HFF-Myc (cell line): ENCODE data around the gene IDI2.

ENCODE experiments used
- DNase-seq: peaks from one replicate; pipeline ENCODE4 v3.0.0-alpha.2; 2011; ENCODE audit warnings: low read depth; ENCODE audit errors: extremely low read depth
- H3K4me3 ChIP-seq: replicated peaks from 2 replicates; pipeline ENCODE4 v1.5.1; 2011; ENCODE audit warnings: low read depth, mild to moderate bottlenecking, control low read depth, low read length
- TF ChIP-seq, protein P1 (sequence below): IDR thresholded peaks from 2 replicates; pipeline ENCODE4 v1.5.1; 2012; ENCODE audit warnings: mild to moderate bottlenecking, low read depth, low read length, control low read depth; ENCODE audit errors: missing control alignments

The IDI2 gene

DNA sequence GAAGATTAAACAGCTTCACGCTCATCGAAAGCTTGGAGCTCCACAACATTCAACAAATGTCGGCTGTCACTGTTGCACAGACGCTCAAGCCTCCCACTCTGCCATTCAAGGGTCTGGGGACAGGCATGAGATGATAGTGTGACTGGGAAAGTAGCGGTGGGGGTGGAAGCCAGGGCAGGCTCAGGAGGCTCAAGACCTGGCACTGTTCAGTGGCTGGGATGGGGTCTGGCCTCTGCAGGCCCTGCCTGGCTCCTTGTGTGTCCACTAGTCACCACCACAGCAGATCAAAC, 50.9 kb downstream of the IDI2 start:
- H3K4me3 ChIP-seq = no peak overlapping the region
- no peak for DNase-seq
- TF ChIP-seq, protein P1, sequence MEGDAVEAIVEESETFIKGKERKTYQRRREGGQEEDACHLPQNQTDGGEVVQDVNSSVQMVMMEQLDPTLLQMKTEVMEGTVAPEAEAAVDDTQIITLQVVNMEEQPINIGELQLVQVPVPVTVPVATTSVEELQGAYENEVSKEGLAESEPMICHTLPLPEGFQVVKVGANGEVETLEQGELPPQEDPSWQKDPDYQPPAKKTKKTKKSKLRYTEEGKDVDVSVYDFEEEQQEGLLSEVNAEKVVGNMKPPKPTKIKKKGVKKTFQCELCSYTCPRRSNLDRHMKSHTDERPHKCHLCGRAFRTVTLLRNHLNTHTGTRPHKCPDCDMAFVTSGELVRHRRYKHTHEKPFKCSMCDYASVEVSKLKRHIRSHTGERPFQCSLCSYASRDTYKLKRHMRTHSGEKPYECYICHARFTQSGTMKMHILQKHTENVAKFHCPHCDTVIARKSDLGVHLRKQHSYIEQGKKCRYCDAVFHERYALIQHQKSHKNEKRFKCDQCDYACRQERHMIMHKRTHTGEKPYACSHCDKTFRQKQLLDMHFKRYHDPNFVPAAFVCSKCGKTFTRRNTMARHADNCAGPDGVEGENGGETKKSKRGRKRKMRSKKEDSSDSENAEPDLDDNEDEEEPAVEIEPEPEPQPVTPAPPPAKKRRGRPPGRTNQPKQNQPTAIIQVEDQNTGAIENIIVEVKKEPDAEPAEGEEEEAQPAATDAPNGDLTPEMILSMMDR = no peak

GRCh38 chr10:974038-974784, 51.4 kb downstream of the IDI2 start:
- TF ChIP-seq, protein P1 = no peak
- DNase-seq = no peak
- no peak overlapping the region for H3K4me3 ChIP-seq

GRCh38 chr10:972763-973162, 52.9 kb downstream of the IDI2 start:
- no peak overlapping the region for H3K4me3 ChIP-seq
- TF ChIP-seq, protein P1 = no peak
- DNase-seq = no peak

DNA sequence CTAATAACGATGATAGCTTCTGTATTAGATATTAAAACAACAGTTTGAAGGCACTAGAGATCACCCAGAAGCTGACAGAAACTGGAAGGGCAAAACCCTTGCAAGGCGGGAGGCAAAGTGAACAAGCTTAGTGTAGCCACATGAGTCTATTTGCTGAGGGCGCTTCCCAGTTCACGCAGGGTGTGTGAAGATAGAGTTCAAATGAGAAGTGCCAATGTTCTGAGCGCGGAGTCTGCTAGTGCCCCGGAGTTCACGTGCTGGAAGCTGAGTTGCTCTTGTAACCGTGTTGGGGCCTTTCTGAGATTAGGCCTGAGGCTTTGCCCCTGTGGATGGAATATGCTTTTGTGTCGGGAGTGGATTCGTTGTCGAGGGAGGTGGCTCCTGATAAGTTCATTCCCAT, 54.0 kb downstream of the IDI2 start:
- TF ChIP-seq, protein P1 = no peak
- H3K4me3 ChIP-seq = no peak overlapping the region
- no peak for DNase-seq

DNA sequence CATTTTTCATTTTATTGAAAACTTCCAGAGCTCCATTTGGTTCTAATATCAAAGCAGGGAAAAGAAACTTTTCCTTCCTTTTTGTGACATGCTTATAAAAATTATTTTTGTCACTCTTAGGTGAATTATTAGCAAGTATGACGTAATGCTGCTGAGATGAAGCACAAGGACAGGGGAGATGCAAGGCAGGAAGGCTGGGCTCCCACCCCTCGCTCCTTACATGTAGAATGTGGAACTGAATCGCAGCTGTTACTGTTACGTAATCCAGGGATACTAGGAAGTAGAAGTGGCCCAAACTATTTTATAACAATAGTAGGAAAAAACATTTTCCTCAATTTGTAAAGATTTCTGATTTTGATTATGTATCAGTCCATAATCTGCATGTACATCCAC, 54.5 kb downstream of the IDI2 start:
- TF ChIP-seq, protein P1 = no peak
- no peak overlapping the region for H3K4me3 ChIP-seq
- no peak for DNase-seq

DNA sequence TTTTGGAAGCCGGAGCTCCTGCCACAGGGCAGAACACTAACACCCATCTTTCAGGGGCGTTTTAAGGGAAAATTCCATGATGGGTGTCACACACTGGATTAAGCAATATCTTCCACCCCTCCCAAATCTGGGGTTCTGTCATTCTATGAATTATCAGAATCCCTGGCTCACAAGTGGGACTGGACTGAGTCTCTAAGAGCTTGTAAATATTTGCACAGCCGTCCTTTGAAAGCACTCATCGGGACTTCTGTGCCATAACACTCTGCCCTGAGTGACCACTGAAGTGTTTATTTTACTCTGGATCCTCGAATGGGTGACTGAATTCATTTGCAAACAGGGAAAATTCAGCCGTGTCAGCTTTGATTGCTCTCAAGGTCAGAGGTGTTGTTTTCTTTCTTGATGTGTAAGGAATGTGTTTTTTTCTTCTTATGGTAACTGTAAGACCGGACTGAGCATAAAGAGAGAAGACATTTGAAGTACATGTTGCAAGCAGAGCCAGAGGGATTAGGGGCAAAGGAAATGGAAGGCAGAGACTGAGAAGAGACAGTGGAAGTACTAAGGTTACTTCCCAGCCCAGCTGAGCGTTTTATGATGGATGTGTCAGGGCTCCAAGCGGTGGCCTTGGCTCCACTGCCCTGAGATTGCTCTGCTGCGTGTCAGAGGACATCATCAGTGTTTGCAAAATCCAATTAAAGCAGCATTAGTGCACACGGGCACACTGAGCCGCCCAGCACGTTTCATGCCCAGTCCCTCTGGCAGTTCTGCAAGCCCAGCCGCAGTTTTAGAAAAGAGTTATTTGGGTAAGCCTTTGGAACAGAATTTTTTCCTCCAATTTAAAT, 55.1 kb downstream of the IDI2 start:
- H3K4me3 ChIP-seq = no peak overlapping the region
- TF ChIP-seq, protein P1 = no peak
- DNase-seq = no peak
